Ecto neural progenitor cell (in vitro differentiated cells): ENCODE measurements around the gene SH3BP2.
A peak's percentile ranks its signal among the peaks of the same experiment; 100 is the strongest.

Experiments
- DNase-seq: peaks from one replicate; pipeline ENCODE4 v3.0.0-alpha.2; 2018; ENCODE audit warnings: low spot score

Gene SH3BP2

DNA sequence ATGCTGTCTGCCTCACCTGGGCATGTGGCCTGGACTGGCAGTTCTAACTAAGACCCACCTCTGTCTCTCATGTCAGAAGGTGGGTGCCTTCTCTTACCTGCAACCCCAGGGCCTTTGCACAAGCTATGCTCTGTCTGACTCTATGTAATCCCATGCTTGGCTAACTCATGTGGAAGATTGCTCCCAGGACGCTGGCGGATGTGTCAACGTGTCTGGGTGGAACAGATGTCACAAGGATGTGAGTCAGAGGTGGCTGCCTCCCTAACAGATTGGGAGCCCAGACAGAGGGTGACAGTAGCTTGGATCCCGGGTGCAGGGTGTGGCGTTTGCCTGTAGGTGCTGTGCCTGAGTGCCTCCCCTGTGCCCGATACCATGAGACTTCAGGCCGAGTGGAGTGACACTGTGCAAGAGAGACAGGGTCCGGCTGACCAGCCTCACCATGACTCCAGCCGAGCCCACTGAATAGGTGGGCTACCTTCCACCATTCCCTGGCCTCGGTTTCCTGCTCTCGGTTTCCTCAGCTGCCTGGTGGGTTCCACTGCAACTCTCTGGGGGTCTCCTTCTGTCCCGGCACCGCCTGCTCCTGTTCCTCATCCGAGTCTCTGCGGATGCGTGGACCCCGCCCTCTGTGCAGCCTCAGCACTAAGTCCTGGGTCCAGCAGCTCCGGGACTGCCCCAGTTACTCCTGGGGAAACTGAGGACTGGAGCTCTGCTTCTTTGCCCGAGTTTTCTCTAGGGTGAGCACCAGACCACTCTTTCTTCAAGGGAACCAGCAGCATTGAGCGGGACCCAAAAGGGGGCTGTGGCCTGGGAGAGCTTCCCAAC, 11.0 kb downstream of the SH3BP2 start:
- no peak for DNase-seq

DNA sequence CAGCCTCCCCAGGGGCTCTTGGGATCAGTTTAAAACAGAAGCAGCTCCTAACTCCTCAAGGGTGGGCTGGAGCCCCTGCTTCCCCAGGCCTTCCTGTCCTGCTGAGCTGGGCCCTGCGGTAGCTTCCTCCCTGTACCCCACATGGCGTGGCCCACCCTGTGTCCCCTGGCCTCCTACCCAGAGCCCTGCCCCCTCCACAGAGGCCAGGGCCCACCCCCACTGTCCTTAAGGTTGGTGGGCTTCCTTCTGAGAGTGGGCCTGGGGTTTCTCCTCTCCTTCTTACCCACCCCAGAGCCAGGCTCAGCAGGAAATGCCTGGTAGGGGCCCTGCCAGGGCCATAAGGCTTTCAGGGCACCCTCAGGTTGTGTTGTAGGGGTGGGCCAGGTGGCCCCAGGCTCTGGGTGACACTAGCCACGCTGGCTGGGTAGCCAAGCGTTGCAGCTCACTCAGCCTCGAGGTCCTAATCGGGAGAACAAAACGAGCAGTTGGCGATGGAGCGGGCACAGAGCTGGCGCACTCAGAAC, 11.6 kb downstream of the SH3BP2 start:
- no peak for DNase-seq

DNA sequence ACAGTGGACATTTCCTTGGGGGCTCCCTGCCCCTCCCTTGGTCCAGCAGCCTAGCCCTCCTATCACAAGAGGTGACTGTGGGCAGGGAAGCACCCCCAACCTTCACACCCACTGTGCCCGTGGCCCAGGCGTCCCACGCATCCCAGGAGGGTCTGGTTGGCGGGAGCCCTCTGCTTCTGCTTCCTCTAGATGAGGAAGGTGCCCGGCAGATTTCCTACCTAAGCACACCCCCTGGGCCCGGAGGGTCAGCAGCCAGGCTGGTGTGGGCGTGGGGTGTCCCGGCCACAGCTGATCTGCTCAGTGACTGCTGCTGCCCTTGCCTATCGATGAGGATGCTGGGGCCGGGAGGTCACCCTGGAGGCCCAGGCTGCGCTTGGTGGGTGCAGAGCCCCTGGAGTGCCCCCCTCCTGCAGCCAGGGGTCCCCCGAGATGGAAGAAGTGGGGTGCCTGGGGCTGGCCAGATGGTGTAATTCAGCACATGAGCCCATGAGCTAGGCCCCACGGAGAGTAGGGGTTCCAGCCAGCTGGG, 12.2 kb downstream of the SH3BP2 start:
- no peak for DNase-seq

DNA sequence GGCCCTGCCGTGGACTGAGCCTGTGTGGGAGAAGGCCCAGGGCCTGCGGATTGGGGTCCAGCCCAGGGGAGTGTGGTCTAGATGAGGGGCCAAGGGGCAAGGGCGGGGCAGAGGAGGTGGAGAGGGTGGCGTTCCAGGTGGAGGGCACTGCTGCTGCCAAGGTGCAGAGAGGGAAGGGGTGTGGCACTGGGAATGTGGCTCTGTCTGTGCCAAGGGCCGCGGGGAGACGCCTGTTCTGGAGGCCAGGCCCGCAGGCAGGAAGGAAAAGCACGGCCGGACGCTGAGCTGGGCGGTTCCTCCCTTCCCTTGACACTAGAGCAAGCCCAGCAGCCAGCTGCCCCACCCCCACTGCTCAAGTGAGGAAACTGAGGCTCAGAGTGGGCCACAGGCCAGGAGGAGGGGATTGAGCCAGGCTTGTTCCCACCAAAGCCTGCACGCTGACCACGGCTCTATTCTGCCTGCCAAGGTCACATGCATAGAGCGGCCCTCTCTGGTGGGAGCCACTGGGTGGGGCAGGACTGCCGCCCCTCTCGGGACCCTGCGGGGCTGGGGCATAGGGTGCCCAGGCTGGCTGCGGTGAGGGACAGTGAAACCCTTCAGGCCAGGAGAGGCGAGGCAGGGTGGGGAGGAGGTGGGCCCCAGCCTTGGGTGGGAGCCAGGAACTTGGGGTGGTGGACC, 13.0 kb downstream of the SH3BP2 start:
- DNase-seq, result no peak

DNA sequence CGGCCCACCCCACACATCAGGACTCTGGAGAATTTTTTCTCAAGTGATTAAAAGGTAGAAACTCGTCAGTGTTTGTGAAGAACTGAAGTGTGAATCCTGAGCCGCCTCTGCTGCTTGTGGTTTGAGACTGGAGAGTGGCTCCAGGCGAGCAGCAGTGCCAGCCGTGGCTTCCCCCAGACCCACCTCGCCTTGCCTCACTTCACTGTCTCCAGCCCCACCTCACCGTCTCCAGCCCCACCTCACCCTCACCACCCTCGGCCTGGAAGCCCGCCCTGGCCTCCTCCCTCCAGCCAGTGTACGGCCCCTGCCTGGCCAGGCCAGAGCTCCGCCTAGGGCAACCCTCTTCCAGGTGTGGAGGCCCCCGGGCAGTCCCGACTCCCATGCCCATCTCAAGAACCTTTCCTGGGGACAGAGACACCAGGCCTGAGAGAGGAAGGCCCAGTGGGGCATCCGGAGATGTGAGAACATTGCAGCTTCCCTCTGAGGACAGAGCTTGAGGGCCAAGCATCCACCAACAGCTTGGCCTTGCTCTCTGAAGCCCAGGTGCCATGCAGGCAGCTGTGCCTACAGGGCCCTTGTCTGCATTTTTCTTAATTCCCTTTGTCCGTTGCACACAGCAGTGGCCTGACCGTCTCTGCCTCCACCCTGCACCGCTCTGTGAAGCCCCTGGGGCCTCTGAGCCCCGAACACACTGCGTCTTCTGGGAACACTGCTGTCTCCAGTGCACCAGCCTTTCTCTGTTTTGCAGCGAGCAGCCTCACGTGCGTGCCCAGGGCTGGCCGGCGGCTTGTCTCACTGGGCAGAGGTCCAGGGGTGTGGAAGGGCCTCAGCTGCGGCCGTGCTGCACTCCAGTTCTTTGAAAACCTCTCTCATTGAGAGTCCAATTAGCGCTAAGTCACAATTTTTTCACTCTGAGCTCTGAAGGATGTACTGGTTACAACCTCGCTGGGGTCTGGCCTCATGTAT, 13.8 kb downstream of the SH3BP2 start:
- DNase-seq, result no peak

DNA sequence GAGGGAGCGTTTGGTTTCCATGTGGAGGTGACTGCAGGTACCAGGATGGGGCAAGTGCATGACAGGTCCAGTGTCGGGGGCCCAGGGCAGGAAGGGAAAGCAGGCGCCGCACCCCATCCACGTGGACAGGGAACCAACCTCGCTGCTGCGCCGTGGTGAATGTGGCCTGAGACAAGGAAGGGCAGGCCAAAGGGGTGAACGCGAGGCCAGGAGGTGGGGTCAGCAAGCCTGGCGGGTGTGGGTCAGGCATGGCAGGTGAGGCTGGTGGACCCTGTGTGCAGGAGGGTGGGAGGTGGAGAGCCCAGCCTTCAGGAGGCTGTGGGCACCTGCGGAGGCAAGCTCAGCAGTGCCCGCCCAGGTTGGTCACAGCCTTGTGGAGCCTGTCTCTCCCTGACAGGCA, 14.7 kb downstream of the SH3BP2 start:
- DNase-seq, result no peak

DNA sequence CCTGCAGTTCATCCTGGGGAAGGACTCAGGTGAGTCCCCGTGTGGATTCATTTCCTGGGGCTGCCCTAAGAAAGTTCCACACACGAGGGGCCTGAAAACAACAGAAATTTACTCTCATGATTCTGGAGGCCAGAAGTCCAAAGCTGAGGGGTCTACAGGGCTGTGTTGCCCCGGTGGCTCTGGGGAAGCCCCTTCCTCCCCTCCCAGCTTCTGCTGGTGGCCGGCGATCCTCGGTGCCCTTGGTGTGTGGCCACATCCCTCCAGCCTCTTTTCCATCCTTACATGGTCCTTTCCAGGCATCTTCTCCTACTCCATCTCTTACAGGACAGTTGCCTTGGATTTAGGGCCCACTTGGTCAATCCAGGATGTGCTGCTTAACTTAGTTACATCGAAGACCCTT, 15.1 kb downstream of the SH3BP2 start:
- DNase-seq, result no peak

DNA sequence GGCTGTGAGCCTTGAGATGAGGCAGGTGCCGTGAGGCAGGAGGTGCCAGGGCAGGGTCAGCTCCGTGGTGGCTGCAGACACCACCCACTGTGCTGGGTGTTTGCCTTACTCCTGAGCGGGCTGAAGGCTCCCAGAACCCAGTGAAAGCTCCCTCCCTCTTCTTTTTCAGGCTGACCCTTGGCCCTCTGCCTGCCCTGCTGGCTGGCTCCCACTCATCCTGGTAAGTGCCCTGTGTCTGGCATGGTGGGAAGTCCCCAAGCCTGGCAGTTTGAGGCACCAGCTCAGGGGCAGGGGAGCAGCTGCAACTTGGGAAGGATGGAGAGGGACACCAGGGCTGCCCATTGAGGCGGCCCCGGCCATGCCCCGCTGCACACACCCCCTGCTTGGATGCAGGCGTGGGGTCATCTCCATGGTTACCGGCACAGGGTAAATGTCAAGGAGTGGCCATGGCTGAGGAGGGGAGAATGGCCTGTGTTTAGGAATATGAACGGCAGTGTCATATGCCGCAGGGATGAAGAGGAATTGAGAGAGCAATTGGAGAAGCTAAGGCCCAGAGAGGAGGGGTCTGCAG, 16.8 kb downstream of the SH3BP2 start:
- no peak for DNase-seq

DNA sequence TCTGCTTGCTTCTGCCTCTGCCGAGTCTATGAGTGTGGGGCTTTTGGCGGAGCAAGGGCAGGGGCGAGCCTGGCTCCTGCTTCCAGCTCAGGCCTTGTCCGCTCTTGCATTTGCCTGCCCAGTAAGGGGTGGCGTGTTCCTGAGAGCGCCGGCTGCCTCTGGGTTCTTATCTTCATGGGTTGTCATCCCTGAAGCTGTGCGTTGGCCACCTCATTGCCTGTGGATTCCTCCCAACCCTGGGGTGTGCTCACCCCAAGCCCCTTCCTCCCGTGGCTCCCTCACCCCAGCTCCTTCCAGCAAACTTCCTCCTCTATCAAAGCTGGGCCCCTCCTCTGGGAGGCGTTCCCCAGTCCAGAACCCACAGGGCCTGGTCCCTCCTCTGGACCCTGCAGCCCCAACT, 17.5 kb downstream of the SH3BP2 start:
- no peak for DNase-seq

DNA sequence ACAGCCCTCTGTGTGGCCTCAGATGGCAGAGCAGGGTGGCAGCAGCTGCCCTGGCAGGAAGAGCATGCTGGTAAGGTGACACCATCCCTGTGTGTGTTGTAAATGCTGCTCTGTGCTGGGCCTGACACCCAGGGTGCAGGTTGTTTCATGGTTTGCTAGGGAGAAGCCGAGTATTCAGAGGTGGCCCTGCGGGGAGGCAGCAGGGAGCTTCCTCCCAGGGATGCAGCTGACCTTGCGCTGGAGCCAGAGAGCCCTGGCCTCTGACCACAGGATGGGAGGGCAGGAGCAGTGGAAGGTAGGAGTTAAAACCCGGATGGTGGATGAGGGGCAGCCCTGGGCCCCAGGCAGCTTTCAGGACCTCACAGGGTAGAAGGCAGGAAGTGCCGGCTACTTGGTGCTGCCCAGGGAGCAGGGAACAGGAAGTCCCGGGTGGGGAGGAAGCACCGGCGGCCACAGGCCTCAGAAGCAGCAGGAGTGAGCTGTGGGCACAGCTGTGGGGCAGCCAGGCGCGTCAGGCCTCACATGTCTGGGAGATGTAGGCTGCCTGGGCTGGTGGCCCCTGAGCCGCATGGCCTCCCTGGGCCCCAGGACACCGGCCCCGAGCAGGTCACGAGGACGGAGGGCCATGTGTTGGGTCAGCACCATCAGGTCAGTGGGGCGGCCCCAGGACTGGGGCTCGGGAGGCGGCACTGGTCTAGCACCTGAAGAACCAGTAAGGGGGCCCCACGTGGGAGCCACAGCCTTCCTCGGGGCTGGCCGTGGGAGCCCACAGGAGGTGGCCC, 19.1 kb downstream of the SH3BP2 start:
- DNase-seq, result no peak

DNA sequence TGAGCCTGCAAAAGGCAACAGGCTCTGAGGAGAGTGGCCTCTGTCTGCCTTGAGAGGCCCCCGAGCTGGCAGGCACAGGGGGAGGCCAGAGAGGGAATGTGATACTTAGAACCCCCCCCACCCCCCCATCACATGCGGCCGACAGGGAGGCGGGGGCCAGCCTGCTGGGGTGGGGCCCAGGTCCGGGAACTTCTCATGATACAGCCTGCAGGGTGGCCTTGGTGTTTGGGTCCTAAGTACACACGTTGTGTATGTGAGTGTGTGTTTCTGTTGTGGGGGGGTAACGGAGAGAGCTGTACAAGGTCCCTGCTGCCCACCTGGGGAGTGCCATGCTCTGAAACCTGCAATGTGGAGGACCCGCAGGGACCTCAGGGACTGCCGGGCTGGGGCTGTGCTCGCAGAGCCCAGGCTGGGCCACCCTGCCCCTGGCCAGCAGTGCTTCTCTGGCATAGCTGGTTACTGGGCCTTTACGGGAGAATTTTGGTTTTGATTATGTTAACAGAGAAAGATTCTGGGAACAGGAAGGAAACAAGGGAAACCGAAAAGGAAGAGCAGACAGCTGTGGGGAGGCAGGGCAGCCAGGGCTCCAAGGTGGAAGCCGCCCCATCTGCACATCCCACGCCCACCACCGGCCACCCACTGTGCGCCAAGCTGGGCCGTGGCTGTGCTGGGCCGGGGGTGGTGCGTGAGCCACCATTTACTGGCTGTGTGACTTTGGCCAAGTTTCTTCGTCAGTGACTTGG, 19.9 kb downstream of the SH3BP2 start:
- DNase-seq, result no peak

DNA sequence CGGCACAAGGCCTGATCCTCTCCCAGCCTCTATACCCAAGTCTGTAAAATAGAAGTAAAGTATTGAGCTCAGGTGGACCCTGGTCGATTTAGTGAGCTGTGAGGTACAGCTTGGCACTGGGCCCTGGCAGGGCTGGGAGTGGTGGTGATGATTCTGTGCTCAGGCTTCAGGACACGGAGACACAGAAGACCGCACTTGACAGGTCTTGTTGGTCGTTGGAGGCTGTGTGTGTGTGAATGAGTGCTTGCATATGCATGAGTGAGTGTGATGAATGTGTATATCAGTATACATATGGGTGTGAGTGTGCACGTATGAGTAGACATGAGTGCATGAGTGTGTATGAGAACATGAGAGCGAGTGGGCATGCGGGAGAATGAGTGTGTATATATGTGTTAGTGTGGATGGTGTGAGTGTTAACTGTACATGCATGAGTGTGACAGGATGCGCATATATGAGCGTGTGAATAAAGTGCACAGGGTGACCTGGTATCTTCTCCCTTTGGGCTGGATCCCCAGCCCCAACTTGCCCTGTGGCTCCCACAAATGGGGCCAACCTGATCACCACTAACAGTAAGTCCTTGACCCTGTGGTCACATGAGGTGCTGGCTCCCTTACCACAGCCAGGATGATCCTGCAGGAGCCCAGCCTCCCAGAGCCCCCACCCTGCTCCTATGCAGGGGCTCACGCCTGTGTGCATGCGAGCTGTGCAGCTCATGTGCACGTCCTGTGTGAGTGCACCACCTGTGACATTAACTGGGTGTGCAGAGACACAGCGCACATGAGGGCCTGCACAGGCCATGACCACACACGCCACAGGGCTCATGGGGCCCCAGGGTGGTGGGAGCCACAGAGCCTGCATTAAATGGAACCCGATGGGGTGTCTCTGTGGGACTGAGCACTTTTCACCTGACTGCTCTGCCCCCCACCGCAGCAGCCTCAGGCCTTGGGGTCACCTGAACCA, 20.8 kb downstream of the SH3BP2 start:
- DNase-seq, result no peak

DNA sequence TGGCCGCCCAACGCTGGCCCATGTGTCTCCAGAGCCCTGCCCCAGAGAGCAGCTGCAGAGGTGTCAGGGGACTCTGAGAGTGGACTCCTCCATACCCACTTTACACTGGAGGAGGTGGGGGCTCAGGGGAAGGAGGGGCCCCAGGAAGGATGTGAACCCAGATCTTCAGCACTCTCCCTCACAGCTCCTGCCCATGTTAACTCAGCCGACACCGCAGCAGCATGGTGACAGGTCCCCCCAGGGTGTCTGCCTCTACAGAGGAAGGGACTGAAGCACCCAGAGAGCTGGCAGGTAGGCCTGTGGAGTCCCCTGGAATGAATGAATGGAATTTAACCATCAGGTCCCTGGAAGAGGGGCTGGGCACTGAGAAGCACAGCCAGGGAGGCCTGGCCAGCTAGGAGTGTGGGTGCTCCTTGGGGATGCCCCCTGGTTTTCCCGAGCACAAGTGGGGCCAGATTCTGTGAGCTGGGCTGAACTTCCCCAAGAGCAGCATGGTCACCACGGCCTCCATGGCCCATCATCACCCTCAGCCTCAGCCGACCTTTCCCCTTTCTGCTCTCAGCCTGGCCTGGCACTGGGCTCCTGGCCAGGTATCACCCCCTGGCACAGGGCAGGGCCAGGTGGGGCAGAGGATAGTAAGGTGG, 21.9 kb downstream of the SH3BP2 start:
- no peak for DNase-seq

DNA sequence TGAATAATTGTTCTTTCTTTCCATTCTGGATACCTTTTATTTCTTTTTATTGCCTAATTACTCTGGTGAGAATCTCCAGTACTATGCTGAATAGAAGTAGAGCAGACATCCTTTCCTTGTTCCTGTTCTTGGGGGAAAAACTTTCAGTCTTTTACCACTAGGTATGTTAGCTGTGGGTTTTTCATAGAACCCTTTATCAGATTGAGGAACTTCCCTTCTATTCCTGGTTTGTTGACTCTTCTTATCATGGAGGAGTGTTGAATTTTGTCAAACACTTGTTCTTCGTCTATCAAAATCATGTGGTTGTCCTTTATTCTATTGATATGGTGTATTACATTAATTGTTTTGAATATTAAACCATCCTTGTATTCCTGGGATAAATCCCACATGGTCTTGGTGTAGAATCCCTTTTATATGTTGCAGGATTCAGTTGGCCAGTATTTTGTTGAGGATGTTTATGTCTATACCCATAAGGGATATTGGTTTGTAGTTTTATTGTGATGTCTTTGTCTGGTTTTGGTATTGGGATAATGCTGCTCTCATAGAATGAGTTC, 23.6 kb downstream of the SH3BP2 start:
- no peak for DNase-seq

DNA sequence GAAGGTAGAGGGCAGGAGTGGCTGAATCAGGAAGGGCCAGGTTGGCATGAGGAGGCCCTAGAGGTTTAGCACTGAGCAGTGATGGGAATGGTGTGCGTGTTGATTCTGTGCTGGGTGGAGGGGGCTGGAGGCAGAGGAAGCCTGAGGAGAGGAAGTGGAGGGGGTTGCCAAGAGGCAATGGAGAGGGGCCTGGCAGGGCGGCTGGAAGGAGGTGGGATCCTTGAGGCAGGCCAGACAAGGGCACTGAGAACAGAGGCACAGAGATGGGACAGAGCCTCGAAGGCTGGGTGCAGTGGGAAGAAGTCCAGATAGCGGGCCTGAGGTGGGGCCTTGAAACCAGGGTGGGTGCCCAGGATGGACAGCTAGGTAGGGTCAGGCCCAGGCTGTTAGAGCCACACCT, 24.3 kb downstream of the SH3BP2 start:
- DNase-seq, result no peak

DNA sequence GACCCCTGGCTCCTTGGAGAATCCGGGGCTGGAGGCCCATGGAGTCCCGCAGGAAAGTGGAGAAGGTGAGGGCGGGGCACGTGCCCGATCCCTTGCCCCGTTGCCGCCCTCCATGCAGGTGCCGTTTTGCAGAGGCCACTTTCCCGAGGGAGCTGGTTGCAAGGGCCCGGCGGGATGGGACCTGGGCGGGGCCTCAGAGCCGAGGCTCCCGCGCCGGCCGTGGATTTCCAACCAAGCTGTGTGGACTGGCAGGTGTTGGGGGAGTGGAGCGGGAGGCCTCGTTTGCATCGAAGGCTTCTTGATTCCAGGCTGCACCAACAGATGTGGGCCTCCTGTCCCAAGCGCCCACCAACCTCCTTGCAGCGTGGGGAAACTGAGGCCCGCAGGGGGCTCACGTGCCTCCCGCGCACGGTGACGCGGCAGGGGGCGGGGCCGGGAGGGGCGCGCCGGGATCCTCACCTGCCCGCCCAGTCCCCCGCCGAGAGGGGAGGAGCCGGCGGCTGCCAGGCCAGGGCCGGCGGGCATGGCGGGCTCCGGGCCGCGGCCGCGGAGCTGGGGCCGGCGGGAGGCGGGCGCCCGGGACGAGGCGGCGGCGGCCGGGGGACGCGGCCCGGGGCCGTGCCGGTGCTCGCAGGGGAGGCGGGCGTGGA, 24.9 kb downstream of the SH3BP2 start:
- DNase-seq, result peak; percentile 72

DNA sequence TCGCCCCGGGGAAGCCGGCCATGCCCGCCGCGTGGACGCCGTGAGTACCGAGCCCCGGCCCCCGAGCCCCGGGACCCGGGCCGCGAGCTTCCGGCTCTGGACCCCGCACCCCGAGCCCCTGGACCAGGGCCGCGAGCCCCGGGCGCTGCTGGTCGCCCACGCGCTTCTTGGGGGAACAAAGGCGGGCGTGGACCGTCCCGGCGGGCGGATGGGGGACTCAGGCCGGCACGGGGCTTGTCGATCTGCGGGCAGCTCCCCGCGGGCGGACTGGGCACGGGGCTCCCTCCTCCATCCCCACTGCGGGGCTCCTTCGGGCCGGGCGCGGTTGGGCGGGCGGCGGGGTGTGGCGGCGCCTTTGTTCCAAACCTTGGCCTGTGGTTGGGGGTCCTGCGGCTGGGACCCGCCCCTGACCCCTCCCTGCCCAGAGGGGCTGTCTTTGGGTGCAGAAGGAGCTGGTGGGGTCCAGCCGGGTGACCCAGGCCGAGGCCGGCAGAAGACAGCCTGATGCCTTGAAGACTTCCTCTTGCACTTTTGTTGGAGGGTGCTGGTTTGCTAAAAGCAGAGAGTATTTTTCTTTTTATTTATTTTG, 25.6 kb downstream of the SH3BP2 start:
- no peak for DNase-seq
